HG03135 (cell line): ENCODE data around the gene ZNF652.
"Not testable (repeated sequence)": the region's sequence is repeated elsewhere in the genome, so short reads cannot be mapped to it uniquely, and the experiment has no call there.

ENCODE experiments used
- ATAC-seq: cut with Tn5 transposase; IDR thresholded peaks from one replicate; pipeline ENCODE4 v1.9.1; 2021; ENCODE audit warnings: mild to moderate bottlenecking, moderate library complexity; ENCODE audit not compliant: unreplicated experiment

The ZNF652 gene

GRCh38 chr17:49275981-49276380 is 86.1 kb downstream of the ZNF652 start:
- ATAC-seq: not testable (repeated sequence)

- ATAC-seq: no peak
Measured at GRCh38 chr17:49269356-49269755, 92.7 kb downstream of the ZNF652 start.

- no peak for ATAC-seq
Measured at GRCh38 chr17:49267912-49268311, 94.1 kb downstream of the ZNF652 start.

GRCh38 chr17:49266233-49266632 is 95.8 kb downstream of the ZNF652 start:
- no peak for ATAC-seq

GRCh38 chr17:49261540-49261939 is 100.5 kb downstream of the ZNF652 start:
- ATAC-seq: not testable (repeated sequence)

GRCh38 chr17:49260817-49261291 is 101.2 kb downstream of the ZNF652 start:
- ATAC-seq: no peak

- ATAC-seq: no peak
Measured at GRCh38 chr17:49260011-49260816, 101.8 kb downstream of the ZNF652 start.

GRCh38 chr17:49259663-49260010 is 102.4 kb downstream of the ZNF652 start:
- no peak for ATAC-seq

GRCh38 chr17:49258394-49258793 is 103.7 kb downstream of the ZNF652 start:
- no peak for ATAC-seq

GRCh38 chr17:49255125-49255524 is 106.9 kb downstream of the ZNF652 start:
- no peak for ATAC-seq

GRCh38 chr17:49254066-49254465 is 108.0 kb downstream of the ZNF652 start:
- ATAC-seq: no peak

GRCh38 chr17:49252148-49252695 is 109.8 kb downstream of the ZNF652 start:
- ATAC-seq: no peak

- no peak for ATAC-seq
Measured at GRCh38 chr17:49249890-49250522, 112.0 kb downstream of the ZNF652 start.

- ATAC-seq: no peak
Measured at GRCh38 chr17:49249292-49249794, 112.7 kb downstream of the ZNF652 start.

- ATAC-seq: no peak
Measured at GRCh38 chr17:49247944-49248343, 114.1 kb downstream of the ZNF652 start.

- no peak for ATAC-seq
Measured at GRCh38 chr17:49244839-49245238, 117.2 kb downstream of the ZNF652 start.
